Gastroesophageal sphincter (tissue), 4 donors: Measurements from ENCODE around the gene CAPZB. TPM values are rescaled to one million over a fixed set of nuclear protein-coding genes. Genes with fewer than 3 reads are reported as not detected.
A peak's percentile ranks its signal among the peaks of the same experiment; 100 is the strongest.

Experiments
- ATAC-seq: fragments of 150-250 bp; one replicate; pipeline ENCODE4 v1.9.1; 2016; ENCODE audit warnings: mild to moderate bottlenecking, moderate library complexity
- H3K27ac ChIP-seq, 4 donors: fragments of 200-600 bp; sonication (generic) in 3 of 4; 1 replicate in 3 of 4; 2 replicates in 1 of 4; pipeline ENCODE4 v1.5.1; 2016 to 2019
- H3K27me3 ChIP-seq: fragments of 200-600 bp; sonication (generic); one replicate; pipeline ENCODE4 v1.5.1; 2019
- H3K36me3 ChIP-seq, 2 donors: fragments of 200-600 bp; sonication (generic); one replicate each; pipeline ENCODE4 v1.5.1; 2019; ENCODE audit warnings: control low read depth in 1 of 2
- H3K4me1 ChIP-seq, 3 donors: fragments of 200-600 bp; sonication (generic); 1 replicate in 2 of 3; 2 replicates in 1 of 3; pipeline ENCODE4 v1.5.1; 2016 to 2019; ENCODE audit warnings: control low read depth in 2 of 3
- H3K4me3 ChIP-seq, 2 donors: fragments of 200-600 bp; sonication (generic); one replicate each; pipeline ENCODE4 v1.5.1; 2019; ENCODE audit warnings: mild to moderate bottlenecking in 1 of 2, moderate library complexity in 1 of 2
- H3K9me3 ChIP-seq, 3 donors: fragments of 200-600 bp; sonication (generic); one replicate each; pipeline ENCODE4 v1.5.1; 2017 to 2019; ENCODE audit warnings: control low read depth in 2 of 3
- CTCF ChIP-seq, 4 experiments: fragments of 200-600 bp in 2 of 4; fragments of 450-650 bp in 2 of 4; sonication (generic) in 1 of 4; IDR thresholded peaks; one replicate each; pipeline ENCODE4 v1.5.1; 2017 to 2019; ENCODE audit warnings: antibody characterized with exemption in 4 of 4, mild to moderate bottlenecking in 2 of 4, moderate library complexity in 2 of 4
- EP300 ChIP-seq: sonication (generic); formaldehyde crosslinking; IDR thresholded peaks from one replicate; pipeline ENCODE4 v1.6.1; 2017; ENCODE audit warnings: antibody characterized with exemption, mild to moderate bottlenecking
- POLR2A ChIP-seq, 2 donors: fragments of 450-650 bp; IDR thresholded peaks; one replicate each; pipeline ENCODE4 v1.6.1; 2017; ENCODE audit warnings: antibody characterized with exemption in 2 of 2, mild to moderate bottlenecking in 2 of 2, moderate library complexity in 1 of 2
- POLR2AphosphoS5 ChIP-seq: sonication (generic); formaldehyde crosslinking; IDR thresholded peaks from one replicate; pipeline ENCODE4 v1.6.1; 2017; ENCODE audit warnings: antibody characterized with exemption
- WGBS, 2 donors: methylation state at CpG; one replicate each; pipeline ENCODE4 v1.1.5; 2018; ENCODE audit warnings: low coverage in 1 of 2; 5-methylcytosine and 5-hydroxymethylcytosine counted together
- total RNA-seq, 4 donors: library from RNA; depleted of rRNA; stranded (reverse); fragments of >200 nt; gene quantifications; one replicate each; pipeline ENCODE4 v1.1.0, GENCODE V29; 2016

The CAPZB gene
- total RNA-seq, 4 donors from 2014 or later, result 160 to 288 (median 184) TPM

- no peaks in the 10 kb centered on the region for H3K9me3 ChIP-seq
- H3K27ac ChIP-seq, result peak overlapping the region in 3 of 4 donors; percentile 58 to 60 (median 59)
- peaks cover 0 to 56% (median 21%) of the 10 kb centered on the region in 3 donors for H3K4me1 ChIP-seq
- peaks cover 0 to 85% of the 10 kb centered on the region in 2 donors for H3K36me3 ChIP-seq
- ATAC-seq, result peak; percentile 70
- no peak for TF ChIP-seq CTCF (IDR thresholded peaks at IDR 0.05)
- TF ChIP-seq POLR2AphosphoS5, result no peak
- no peak for TF ChIP-seq EP300
- no peak for TF ChIP-seq POLR2A (IDR thresholded peaks at IDR 0.05)
- H3K4me3 ChIP-seq, result no peak overlapping the region
- WGBS, 2 donors, result 57 to 71% methylated on average over 7 to 9 of the region's 27 CpGs
- H3K27me3 ChIP-seq, result no peaks in the 10 kb centered on the region
Measured at GRCh38 chr1:19342062-19342750, 143.1 kb downstream of the CAPZB start.

DNA sequence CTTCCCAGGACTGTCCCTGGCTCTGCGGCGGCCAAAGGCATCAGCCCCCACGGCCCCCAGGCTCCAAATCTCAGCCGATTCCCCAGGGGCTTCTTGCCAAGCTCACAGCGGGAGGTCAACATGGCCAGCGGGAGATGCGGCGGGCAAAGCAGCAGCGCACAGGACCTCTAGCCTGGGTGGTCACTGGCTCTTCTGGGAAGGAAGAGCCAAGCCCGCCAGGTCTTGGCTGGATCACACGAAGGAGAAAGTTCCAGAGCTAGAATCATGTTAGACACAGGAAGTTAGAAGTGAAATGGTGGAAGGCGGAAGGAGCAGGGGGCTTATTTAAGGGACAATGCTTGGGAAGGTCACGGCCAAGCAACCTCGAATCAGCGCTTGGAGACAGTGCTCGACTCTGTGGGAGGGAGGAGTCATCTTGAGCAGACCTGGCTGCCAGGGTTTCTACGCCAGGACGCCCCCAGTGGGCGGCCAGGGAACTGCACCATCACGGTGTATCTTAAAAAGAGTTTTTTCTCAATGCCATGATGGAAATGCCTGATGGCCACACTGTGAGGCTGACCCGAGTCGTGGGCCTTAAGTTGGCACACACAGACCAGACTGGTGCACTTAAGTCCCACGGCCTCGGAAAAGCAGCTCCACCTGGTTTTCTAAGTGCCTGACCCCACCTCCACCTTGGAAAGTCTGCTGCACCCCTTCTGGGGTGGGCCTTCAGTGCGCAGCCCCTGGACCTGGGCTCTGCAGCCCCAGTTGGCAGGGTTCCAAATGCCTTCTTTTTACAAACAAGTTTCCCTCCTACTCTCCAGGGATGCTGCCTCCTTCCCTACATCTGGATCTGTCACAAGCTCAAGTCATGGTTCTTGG, 143.9 kb downstream of the CAPZB start:
- Histone ChIP-seq H3K9me3 (no peaks in the 10 kb centered on the region), H3K27me3 (no peaks in the 10 kb centered on the region), H3K36me3 (peaks cover 0 to 84% of the 10 kb centered on the region in 2 donors), H3K27ac (peak overlapping the region in 3 of 4 donors; percentile 58 to 60 (median 59)), H3K4me3 (no peak overlapping the region), H3K4me1 (peaks cover 0 to 52% (median 21%) of the 10 kb centered on the region in 3 donors)
- ATAC-seq, result peak; percentile 52
- 64 to 71% methylated on average over 1 to 9 of the region's 25 CpGs for WGBS, 2 donors
- TF ChIP-seq POLR2A (IDR thresholded peaks at IDR 0.05) (no peak), CTCF (IDR thresholded peaks at IDR 0.05) (peak in 3 of 4 experiments; percentile 84 to 88 (median 86)), POLR2AphosphoS5 (no peak), EP300 (no peak)

GRCh38 chr1:19340387-19340937, 144.9 kb downstream of the CAPZB start:
- Histone ChIP-seq H3K4me3 (no peak overlapping the region), H3K27me3 (no peaks in the 10 kb centered on the region), H3K9me3 (no peaks in the 10 kb centered on the region), H3K4me1 (peaks cover 0 to 45% (median 21%) of the 10 kb centered on the region in 3 donors), H3K27ac (no peak overlapping the region), H3K36me3 (peaks cover 0 to 80% of the 10 kb centered on the region in 2 donors)
- WGBS, 2 donors, result 92 to 95% methylated on average over 3 to 14 of the region's 14 CpGs
- ATAC-seq, result no peak
- TF ChIP-seq EP300 (no peak), POLR2AphosphoS5 (no peak)

DNA sequence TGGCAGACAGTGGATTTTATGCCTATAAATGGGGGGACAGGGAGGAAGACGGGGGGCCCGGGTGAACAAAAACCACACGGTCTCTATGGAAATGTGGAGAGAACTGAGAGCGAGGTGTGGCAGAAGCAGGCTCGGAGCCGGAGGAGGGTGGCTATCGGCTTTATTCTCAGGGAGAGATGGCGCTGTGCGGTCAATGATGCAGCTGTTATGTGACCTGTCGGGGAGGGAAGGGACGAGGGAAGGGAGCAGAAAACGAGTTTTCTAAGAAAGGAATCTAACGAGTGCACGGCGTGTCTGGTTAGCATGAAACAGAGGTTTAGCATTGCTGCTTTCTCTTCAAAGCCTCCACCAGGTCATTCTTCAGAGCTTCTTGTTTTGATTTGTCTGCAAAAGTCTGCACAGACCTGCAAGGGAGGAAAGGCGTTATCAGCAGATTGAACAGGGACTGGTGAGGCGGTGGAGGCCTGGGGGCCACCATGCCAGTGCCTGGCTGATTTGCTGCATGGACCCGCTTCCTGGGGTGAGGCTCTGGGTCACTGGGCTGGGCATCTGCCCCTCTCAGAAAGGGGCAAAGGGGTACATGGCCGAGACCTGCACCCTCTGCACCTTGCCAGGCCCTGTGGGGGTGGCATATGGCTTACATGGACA, 146.0 kb downstream of the CAPZB start:
- H3K9me3 ChIP-seq, result no peaks in the 10 kb centered on the region
- H3K4me3 ChIP-seq, result no peak overlapping the region
- no peak for TF ChIP-seq POLR2A (IDR thresholded peaks at IDR 0.05)
- TF ChIP-seq EP300, result no peak
- TF ChIP-seq POLR2AphosphoS5, result no peak
- TF ChIP-seq CTCF (IDR thresholded peaks at IDR 0.05), result no peak
- no peaks in the 10 kb centered on the region for H3K27me3 ChIP-seq
- H3K36me3 ChIP-seq, result peaks cover 0 to 68% of the 10 kb centered on the region in 2 donors
- WGBS, 2 donors, result 77 to 84% methylated on average over 14 to 18 of the region's 19 CpGs
- H3K4me1 ChIP-seq, result peaks cover 0 to 34% (median 21%) of the 10 kb centered on the region in 3 donors
- H3K27ac ChIP-seq, result no peak overlapping the region
- no peak for ATAC-seq

DNA sequence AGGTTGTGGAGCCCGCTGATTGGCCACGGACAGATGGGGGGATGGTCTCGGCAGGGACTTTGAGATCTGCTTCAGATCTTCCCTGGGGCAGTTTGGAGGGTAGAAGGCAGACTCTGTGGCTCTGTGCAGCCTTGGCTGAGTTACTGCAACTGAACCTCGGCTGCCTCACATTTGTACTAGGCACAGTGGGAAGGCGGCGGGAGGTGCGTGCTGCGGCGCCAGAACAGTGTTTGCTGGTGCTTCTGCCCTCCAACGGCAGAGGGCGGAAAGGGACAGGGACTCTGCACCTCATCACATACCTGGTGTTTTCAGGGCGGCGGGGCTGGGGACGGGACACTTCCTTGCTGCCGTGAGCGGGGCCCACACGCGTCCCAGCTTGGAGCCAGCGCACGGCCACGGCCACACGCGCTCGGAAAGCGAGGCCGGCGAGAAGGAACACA, 147.0 kb downstream of the CAPZB start:
- WGBS, 2 donors, result 90% methylated on average over 10 of the region's 27 CpGs; no CpG with 5 or more reads in 1 of the 2 donors
- Histone ChIP-seq H3K9me3 (no peaks in the 10 kb centered on the region), H3K27me3 (no peaks in the 10 kb centered on the region), H3K27ac (no peak overlapping the region), H3K4me3 (no peak overlapping the region), H3K36me3 (peaks cover 0 to 59% of the 10 kb centered on the region in 2 donors), H3K4me1 (peaks cover 0 to 24% (median 17%) of the 10 kb centered on the region in 3 donors)
- ATAC-seq, result no peak
- TF ChIP-seq POLR2AphosphoS5 (no peak), POLR2A (IDR thresholded peaks at IDR 0.05) (no peak), CTCF (IDR thresholded peaks at IDR 0.05) (peak in 2 of 4 experiments; percentile 23 to 31)
